HG02885 (cell line): ENCODE results near the gene TPP1.
A peak's percentile ranks its signal among the peaks of the same experiment; 100 is the strongest.

ENCODE experiments used
- ATAC-seq: cut with Tn5 transposase; IDR thresholded peaks from one replicate; pipeline ENCODE4 v1.9.1; 2021; ENCODE audit warnings: mild to moderate bottlenecking; ENCODE audit not compliant: unreplicated experiment, poor library complexity

Gene TPP1

GRCh38 chr11:6619004-6619745 lies at the start of gene TPP1:
Gene TPP1, minus strand, starts transcription at chr11:6619422. Its CDS starts 22 bp downstream, at chr11:6619400.
- peak; percentile 99 for ATAC-seq

- no peak for ATAC-seq
Measured at GRCh38 chr11:6667733-6668374, 48.6 kb upstream of the TPP1 start.

- ATAC-seq = no peak
Measured at GRCh38 chr11:6666302-6667183, 47.3 kb upstream of the TPP1 start.

- ATAC-seq = no peak
Measured at GRCh38 chr11:6664551-6664950, 45.3 kb upstream of the TPP1 start.

- no peak for ATAC-seq
Measured at GRCh38 chr11:6663794-6664469, 44.7 kb upstream of the TPP1 start.

GRCh38 chr11:6660712-6661111 lies 41.5 kb upstream of the TPP1 start:
- no peak for ATAC-seq

GRCh38 chr11:6658647-6659046 lies 39.4 kb upstream of the TPP1 start:
- ATAC-seq = no peak

- ATAC-seq = no peak
Measured at GRCh38 chr11:6657346-6657745, 38.1 kb upstream of the TPP1 start.

GRCh38 chr11:6656936-6657335 lies 37.7 kb upstream of the TPP1 start:
- no peak for ATAC-seq

- no peak for ATAC-seq
Measured at GRCh38 chr11:6656584-6656915, 37.3 kb upstream of the TPP1 start.

- no peak for ATAC-seq
Measured at GRCh38 chr11:6655790-6656583, 36.8 kb upstream of the TPP1 start, which contains the start of gene DCHS1. Gene DCHS1, minus strand, starts transcription at chr11:6655809. Its CDS starts 14,196 bp downstream, at chr11:6641613.

GRCh38 chr11:6655020-6655789 lies 36.0 kb upstream of the TPP1 start:
- ATAC-seq = no peak

GRCh38 chr11:6654281-6655019 lies 35.2 kb upstream of the TPP1 start:
- ATAC-seq = no peak

- no peak for ATAC-seq
Measured at GRCh38 chr11:6653656-6654055, 34.4 kb upstream of the TPP1 start.

GRCh38 chr11:6653097-6653496 lies 33.9 kb upstream of the TPP1 start:
- no peak for ATAC-seq

GRCh38 chr11:6652182-6652581 lies 33.0 kb upstream of the TPP1 start:
- ATAC-seq = no peak

GRCh38 chr11:6650980-6651379 lies 31.8 kb upstream of the TPP1 start:
- ATAC-seq = no peak

- no peak for ATAC-seq
Measured at GRCh38 chr11:6650104-6650503, 30.9 kb upstream of the TPP1 start.
